GDM1 (cell line): ENCODE results near the gene CLDND1.
"Not testable (repeated sequence)": the region's sequence is repeated elsewhere in the genome, so short reads cannot be mapped to it uniquely, and the experiment has no call there.

Experiments
- DNase-seq: peaks from one replicate; lab custom pipeline; 2025; lab: John Stamatoyannopoulos, UW

The CLDND1 gene

GRCh38 chr3:98522544-98523281 lies at the start of gene CLDND1:
Gene CLDND1, minus strand, starts transcription at chr3:98522902. Its CDS starts 1,478 bp downstream, at chr3:98521424.
- peak; percentile 91 for DNase-seq

- DNase-seq, result no peak
Measured at GRCh38 chr3:98568402-98568801, 45.7 kb upstream of the CLDND1 start.

- DNase-seq, result no peak
Measured at GRCh38 chr3:98567666-98568270, 45.1 kb upstream of the CLDND1 start.

GRCh38 chr3:98565843-98566242 lies 43.1 kb upstream of the CLDND1 start:
- no peak for DNase-seq

- no peak for DNase-seq
Measured at GRCh38 chr3:98565237-98565643, 42.5 kb upstream of the CLDND1 start.

GRCh38 chr3:98564282-98565005 lies 41.7 kb upstream of the CLDND1 start:
- no peak for DNase-seq

GRCh38 chr3:98563661-98564281 lies 41.1 kb upstream of the CLDND1 start:
- DNase-seq, result no peak

- DNase-seq, result no peak
Measured at GRCh38 chr3:98561727-98562521, 39.2 kb upstream of the CLDND1 start.

- no peak for DNase-seq
Measured at GRCh38 chr3:98560911-98561310, 38.2 kb upstream of the CLDND1 start.

GRCh38 chr3:98559769-98560168 lies 37.1 kb upstream of the CLDND1 start:
- DNase-seq, result not testable (repeated sequence)

- DNase-seq, result no peak
Measured at GRCh38 chr3:98558100-98558827, 35.6 kb upstream of the CLDND1 start.

GRCh38 chr3:98557324-98558010 lies 34.8 kb upstream of the CLDND1 start:
- DNase-seq, result no peak

GRCh38 chr3:98556164-98557130 lies 33.7 kb upstream of the CLDND1 start:
- no peak for DNase-seq

- no peak for DNase-seq
Measured at GRCh38 chr3:98555025-98555379, 32.3 kb upstream of the CLDND1 start.

GRCh38 chr3:98554580-98554979 lies 31.9 kb upstream of the CLDND1 start:
- no peak for DNase-seq

- no peak for DNase-seq
Measured at GRCh38 chr3:98553753-98554152, 31.1 kb upstream of the CLDND1 start.

GRCh38 chr3:98553021-98553563 lies 30.4 kb upstream of the CLDND1 start:
- DNase-seq, result no peak

GRCh38 chr3:98552232-98553020 lies 29.7 kb upstream of the CLDND1 start:
- DNase-seq, result no peak
